Pancreas (tissue), 10 donors: Measurements from ENCODE around the gene ATP8A2. TPM values are rescaled to one million over a fixed set of nuclear protein-coding genes. Genes with fewer than 3 reads are reported as not detected.

Source experiments
- ATAC-seq, 4 donors: fragments of 200-7000 bp; cut with Tn5 transposase; one replicate each; pipeline versions ENCODE4 v1.8.0 to v1.9.1; 2020; ENCODE audit warnings: mild to moderate bottlenecking in 4 of 4, moderate library complexity in 4 of 4
- DNase-seq, 6 donors: peaks; one replicate each; pipeline ENCODE4 v3.0.0-alpha.2; 2020
- FAIRE-seq: peaks from 2 replicates; lab custom pipeline; 2012; peaks lifted over from hg19 to GRCh38; lab: Jason Lieb, UNC
- H3K27ac ChIP-seq, 4 donors: fragments of 200-600 bp; sonication (generic); 1 replicate in 3 of 4; 2 replicates in 1 of 4; pipeline versions ENCODE4 v1.5.0 to v1.8.0; 2020
- H3K27me3 ChIP-seq, 4 donors: fragments of 200-600 bp; one replicate each; pipeline ENCODE4 v1.8.0; 2021
- H3K36me3 ChIP-seq, 3 donors: fragments of 200-600 bp; sonication (generic) in 1 of 3; one replicate each; pipeline versions ENCODE4 v1.5.0 to v1.8.0; 2020 to 2021
- H3K4me1 ChIP-seq, 3 donors: fragments of 200-600 bp; one replicate each; pipeline ENCODE4 v1.8.0; 2021
- H3K4me3 ChIP-seq, 4 donors: fragments of 200-600 bp; sonication (generic) in 2 of 4; one replicate each; pipeline versions ENCODE4 v1.5.0 to v1.8.0; 2020 to 2021
- H3K9me3 ChIP-seq, 4 donors: fragments of 200-600 bp; one replicate each; pipeline ENCODE4 v1.8.0; 2021
- WGBS, 2 donors: extraction: QIAGEN DNeasy Blood & Tissue Kit; methylation state at CpG; one replicate each; pipeline ENCODE4 v1.1.7; 2013; 5-methylcytosine and 5-hydroxymethylcytosine counted together
- intact Hi-C, 3 donors: fragments of 100-400 bp; cut with DNase I; formaldehyde crosslinking; loops; one replicate each; pipeline versions ENCODE4 v1.11.1 to v1.14.2; 2022
- polyA plus RNA-seq, 2 donors: library from polyadenylated mRNA; stranded (reverse); fragments of 200-250 nt; gene quantifications; one replicate each; pipeline ENCODE4 v1.2.3, GENCODE V29; 2013
- total RNA-seq, 6 donors: library from RNA; stranded (reverse); fragmentation: NEBNext Ultra II Directional in 4 of 6; extraction: Animal tissue kit (Norgen Biotek cat#: 25700) in 4 of 6; gene quantifications; one replicate each; pipeline versions ENCODE4 v1.2.1 to v1.2.4, GENCODE V29; 2021 to 2023
- TF ChIP-seq, protein P1 (sequence below), 4 donors: fragments of 200-600 bp; sonication (generic) in 3 of 4; IDR thresholded peaks; one replicate each; pipeline versions ENCODE4 v1.5.0 to v1.8.0; 2021; ENCODE audit warnings: antibody characterized with exemption in 4 of 4
- donor health status: healthy with polysubstance abuse.
- donor health status: DM: no; HTN: no; CAD: no; lungs with moderate emphysema.
- donor health status: DM: no; HTN: no; CAD: no.
- donor health status: control.
- donor health status: control.
- donor health status: Bipolar disorder and iron deficiency.
- donor health status: DM: yes; HTN: yes; CAD: no.
- donor health status: DM: no; HTN: no; CAD: no.
- donor health status: DM: no; HTN: no; CAD: no.
- donor health status: DM: yes; HTN: yes; CAD: no.

The ATP8A2 gene
- total and polyA plus RNA-seq, 8 donors = 0.04 to 0.28 (median 0.14) TPM

GRCh38 chr13:25394402-25395060 lies 22.8 kb downstream of the ATP8A2 start:
- Histone ChIP-seq H3K36me3 (no peaks in the 10 kb centered on the region), H3K27me3 (no peaks in the 10 kb centered on the region), H3K27ac (no peak overlapping the region), H3K4me1 (no peaks in the 10 kb centered on the region), H3K4me3 (no peak overlapping the region), H3K9me3 (no peaks in the 10 kb centered on the region)
- no peak for DNase-seq
- no peak for ATAC-seq
- no peak for FAIRE-seq
- WGBS, 2 donors = 43 to 55% methylated on average over 4 of the region's 4 CpGs
- intact Hi-C loops = no loop called here
- TF ChIP-seq, protein P1, sequence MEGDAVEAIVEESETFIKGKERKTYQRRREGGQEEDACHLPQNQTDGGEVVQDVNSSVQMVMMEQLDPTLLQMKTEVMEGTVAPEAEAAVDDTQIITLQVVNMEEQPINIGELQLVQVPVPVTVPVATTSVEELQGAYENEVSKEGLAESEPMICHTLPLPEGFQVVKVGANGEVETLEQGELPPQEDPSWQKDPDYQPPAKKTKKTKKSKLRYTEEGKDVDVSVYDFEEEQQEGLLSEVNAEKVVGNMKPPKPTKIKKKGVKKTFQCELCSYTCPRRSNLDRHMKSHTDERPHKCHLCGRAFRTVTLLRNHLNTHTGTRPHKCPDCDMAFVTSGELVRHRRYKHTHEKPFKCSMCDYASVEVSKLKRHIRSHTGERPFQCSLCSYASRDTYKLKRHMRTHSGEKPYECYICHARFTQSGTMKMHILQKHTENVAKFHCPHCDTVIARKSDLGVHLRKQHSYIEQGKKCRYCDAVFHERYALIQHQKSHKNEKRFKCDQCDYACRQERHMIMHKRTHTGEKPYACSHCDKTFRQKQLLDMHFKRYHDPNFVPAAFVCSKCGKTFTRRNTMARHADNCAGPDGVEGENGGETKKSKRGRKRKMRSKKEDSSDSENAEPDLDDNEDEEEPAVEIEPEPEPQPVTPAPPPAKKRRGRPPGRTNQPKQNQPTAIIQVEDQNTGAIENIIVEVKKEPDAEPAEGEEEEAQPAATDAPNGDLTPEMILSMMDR (IDR thresholded peaks at IDR 0.05) = no peak

GRCh38 chr13:25397763-25398162 lies 26.0 kb downstream of the ATP8A2 start:
- intact Hi-C loops = no loop called here
- no peak overlapping the region for H3K27ac ChIP-seq
- no peak for ATAC-seq
- no peak overlapping the region for H3K4me3 ChIP-seq
- no peak for FAIRE-seq
- no peak for DNase-seq
- H3K9me3 ChIP-seq = no peaks in the 10 kb centered on the region
- H3K4me1 ChIP-seq = no peaks in the 10 kb centered on the region
- 26 to 54% methylated on average over 1 of the region's 1 CpG for WGBS, 2 donors
- TF ChIP-seq, protein P1 (IDR thresholded peaks at IDR 0.05) = no peak
- H3K36me3 ChIP-seq = no peaks in the 10 kb centered on the region
- no peaks in the 10 kb centered on the region for H3K27me3 ChIP-seq

DNA sequence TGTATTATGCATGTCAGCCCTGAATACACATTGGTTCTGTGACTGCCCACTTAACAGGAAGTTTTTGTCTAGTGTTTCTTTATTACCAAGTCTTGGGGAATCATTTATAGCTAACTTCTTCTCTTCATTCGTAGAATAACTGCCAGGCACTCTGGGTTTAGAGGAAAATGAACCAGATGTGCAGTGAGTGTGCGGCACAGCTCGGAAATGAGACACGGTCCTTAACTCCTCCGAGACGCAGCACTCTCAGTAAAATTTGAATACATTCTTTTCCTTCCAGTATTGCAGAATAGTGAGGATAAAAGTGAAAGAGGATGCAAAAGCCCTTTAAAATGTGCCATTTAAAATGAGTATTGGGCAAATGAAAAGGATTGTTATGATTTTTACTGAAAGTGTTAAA lies 29.2 kb downstream of the ATP8A2 start:
- H3K4me1 ChIP-seq = no peaks in the 10 kb centered on the region
- no peaks in the 10 kb centered on the region for H3K27me3 ChIP-seq
- no peaks in the 10 kb centered on the region for H3K9me3 ChIP-seq
- H3K27ac ChIP-seq = no peak overlapping the region
- TF ChIP-seq, protein P1 (IDR thresholded peaks at IDR 0.05) = no peak
- H3K36me3 ChIP-seq = no peaks in the 10 kb centered on the region
- no peak for DNase-seq
- intact Hi-C loops = no loop called here
- H3K4me3 ChIP-seq = no peak overlapping the region
- whole genome bisulfite sequencing, 2 donors = 67 to 72% methylated on average over 6 of the region's 6 CpGs
- ATAC-seq = no peak
- FAIRE-seq = no peak

DNA sequence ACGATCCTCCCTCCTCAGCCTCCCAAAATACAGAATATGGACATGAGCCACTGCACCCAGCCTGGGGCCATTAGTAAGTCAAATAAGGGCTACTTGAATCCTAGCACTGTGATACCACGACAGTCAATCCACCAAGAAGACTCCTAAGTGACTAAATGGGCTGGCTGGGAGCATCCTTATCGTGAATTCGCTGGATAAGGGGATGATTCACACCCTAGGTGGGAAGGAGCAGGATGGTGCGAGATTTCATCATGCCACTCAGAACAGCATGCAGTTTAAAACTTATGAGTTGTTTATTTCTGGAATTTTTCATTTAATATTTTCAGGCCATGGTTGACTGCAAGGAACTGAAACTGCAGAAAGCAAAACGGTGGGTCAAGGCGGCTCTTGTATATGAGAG lies 30.2 kb downstream of the ATP8A2 start:
- no peaks in the 10 kb centered on the region for H3K9me3 ChIP-seq
- no peaks in the 10 kb centered on the region for H3K27me3 ChIP-seq
- H3K4me3 ChIP-seq = no peak overlapping the region
- DNase-seq (no peak), ATAC-seq (no peak), FAIRE-seq (no peak)
- no peaks in the 10 kb centered on the region for H3K4me1 ChIP-seq
- no peaks in the 10 kb centered on the region for H3K36me3 ChIP-seq
- no peak overlapping the region for H3K27ac ChIP-seq
- intact Hi-C loops = no loop called here
- TF ChIP-seq, protein P1 (IDR thresholded peaks at IDR 0.05) = no peak
- WGBS, 2 donors = 67 to 73% methylated on average over 7 of the region's 7 CpGs

DNA sequence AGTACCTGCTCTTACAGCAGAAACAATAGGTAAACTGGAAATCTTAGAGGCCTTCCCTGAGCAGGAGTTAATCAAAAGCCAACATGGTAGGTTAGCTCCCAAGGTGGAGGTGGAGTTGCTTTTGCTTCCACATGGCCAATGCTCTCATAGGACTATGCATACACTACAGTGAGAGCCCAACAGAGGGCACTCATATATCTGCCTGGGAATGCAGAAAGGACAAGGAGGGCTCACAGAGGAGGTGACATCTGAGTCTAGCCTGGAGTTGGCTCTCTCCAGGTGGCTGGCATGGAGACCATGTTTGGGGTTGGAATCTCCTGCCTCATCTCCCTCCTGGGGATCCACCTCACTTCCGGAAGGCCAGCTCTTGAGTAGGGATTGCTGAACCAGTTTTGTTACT lies 34.6 kb downstream of the ATP8A2 start:
- no peak overlapping the region for H3K27ac ChIP-seq
- FAIRE-seq (no peak), ATAC-seq (no peak), DNase-seq (no peak)
- TF ChIP-seq, protein P1 (IDR thresholded peaks at IDR 0.05) = no peak
- intact Hi-C loops = no loop called here
- H3K4me3 ChIP-seq = no peak overlapping the region
- no peaks in the 10 kb centered on the region for H3K4me1 ChIP-seq
- WGBS, 2 donors = 61 to 71% methylated on average over 1 of the region's 1 CpG
- no peaks in the 10 kb centered on the region for H3K9me3 ChIP-seq
- H3K27me3 ChIP-seq = no peaks in the 10 kb centered on the region
- no peaks in the 10 kb centered on the region for H3K36me3 ChIP-seq
